WI38 (cell line): ENCODE results near the gene SLC44A3.
A peak's percentile ranks its signal among the peaks of the same experiment; 100 is the strongest.

Source experiments
- H3K4me3 ChIP-seq: 2 replicates; pipeline ENCODE4 v1.5.1; 2011; ENCODE audit warnings: low read depth, mild to moderate bottlenecking, control low read depth, low read length
- CTCF ChIP-seq: IDR thresholded peaks from 2 replicates; pipeline ENCODE4 v1.5.1; 2012; ENCODE audit warnings: low read depth, mild to moderate bottlenecking, control low read depth, low read length

The SLC44A3 gene, protein sequence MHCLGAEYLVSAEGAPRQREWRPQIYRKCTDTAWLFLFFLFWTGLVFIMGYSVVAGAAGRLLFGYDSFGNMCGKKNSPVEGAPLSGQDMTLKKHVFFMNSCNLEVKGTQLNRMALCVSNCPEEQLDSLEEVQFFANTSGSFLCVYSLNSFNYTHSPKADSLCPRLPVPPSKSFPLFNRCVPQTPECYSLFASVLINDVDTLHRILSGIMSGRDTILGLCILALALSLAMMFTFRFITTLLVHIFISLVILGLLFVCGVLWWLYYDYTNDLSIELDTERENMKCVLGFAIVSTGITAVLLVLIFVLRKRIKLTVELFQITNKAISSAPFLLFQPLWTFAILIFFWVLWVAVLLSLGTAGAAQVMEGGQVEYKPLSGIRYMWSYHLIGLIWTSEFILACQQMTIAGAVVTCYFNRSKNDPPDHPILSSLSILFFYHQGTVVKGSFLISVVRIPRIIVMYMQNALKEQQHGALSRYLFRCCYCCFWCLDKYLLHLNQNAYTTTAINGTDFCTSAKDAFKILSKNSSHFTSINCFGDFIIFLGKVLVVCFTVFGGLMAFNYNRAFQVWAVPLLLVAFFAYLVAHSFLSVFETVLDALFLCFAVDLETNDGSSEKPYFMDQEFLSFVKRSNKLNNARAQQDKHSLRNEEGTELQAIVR

GRCh38 chr1:94819945-94820746 is at the start of gene SLC44A3:
SLC44A3 (plus strand) TSS chr1:94820357; CDS start chr1:94820452, 95 bp downstream.
- peak within 1 kb of the TSS; percentile 65 for H3K4me3 ChIP-seq
- TF ChIP-seq CTCF, result peak; percentile 31

DNA sequence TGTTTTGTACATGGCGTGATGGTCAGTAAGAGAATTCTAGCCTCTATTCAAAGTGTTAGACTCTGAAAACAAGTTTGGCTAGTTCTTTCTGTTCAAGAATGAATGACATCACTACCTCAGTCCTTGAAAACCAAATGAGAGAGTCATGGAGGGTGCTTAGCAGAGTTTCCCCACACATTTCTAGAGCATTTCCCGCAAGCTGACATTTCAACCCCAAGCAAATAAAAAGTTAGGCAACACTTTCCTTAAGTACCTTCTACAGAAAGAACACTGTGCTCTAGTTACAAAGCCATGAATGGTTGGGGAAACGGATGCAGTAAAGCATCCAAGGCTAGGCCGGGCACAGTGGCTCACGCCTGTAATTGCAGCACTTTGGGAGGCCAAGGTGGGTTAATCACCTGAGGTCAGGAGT is 47.9 kb upstream of the SLC44A3 start:
- no peak for TF ChIP-seq CTCF
- H3K4me3 ChIP-seq, result no peak overlapping the region

DNA sequence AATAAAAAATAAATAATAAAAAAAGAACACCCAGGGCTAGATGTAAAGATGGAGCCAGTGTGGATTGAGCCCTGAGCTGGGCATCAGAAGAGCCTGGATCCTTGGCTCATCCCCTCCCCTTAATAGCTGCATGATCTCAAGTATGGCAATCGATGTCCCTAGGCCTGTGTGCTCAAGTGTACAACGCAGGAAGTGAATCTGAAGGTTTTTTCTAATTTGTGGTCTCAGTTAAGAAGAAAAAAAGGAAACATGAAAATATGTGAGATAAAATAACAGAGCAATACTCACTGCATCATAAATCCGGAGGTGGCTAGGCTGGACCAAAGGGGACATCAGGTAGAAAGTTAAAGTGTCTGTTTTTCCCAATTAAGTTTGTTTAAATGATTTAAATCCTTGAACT is 47.3 kb upstream of the SLC44A3 start:
- no peak for TF ChIP-seq CTCF
- no peak overlapping the region for H3K4me3 ChIP-seq

DNA sequence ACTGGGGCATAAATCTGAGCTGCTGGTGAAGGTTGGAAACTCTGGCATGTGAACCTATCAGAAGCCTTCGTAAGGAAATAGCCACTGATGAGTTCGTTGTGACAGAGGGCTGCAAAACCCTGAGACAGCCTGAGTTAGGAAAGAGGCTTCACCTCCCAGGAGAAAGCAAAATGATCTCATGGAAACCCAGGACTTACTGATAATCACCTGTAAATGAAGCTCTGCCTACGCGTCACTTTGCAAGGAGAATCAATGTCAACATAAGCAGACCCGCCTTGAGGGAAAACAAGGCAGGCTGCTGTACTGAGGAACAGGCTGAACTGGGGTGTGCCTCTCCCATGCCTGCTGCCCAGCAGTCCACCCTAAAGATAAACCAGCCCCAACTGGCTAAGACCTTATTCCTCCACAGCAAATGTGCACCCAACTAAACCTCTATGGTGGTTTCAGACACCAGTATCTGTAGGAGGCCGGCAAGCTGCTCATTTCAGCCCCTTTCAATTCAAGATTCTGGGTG is 46.8 kb upstream of the SLC44A3 start:
- TF ChIP-seq CTCF, result no peak
- no peak overlapping the region for H3K4me3 ChIP-seq

GRCh38 chr1:94773931-94774422 is 46.2 kb upstream of the SLC44A3 start:
- H3K4me3 ChIP-seq, result no peak overlapping the region
- no peak for TF ChIP-seq CTCF

GRCh38 chr1:94776474-94776873 is 43.7 kb upstream of the SLC44A3 start:
- TF ChIP-seq CTCF, result no peak

More at GRCh38 chr1:94776474-94776873, 43.7 kb upstream of the SLC44A3 start:
- H3K4me3 ChIP-seq, result no peak overlapping the region
